HL-60 (cell line): Measurements from ENCODE around the gene NR3C2.

Experiments used
- CTCF ChIP-seq: IDR thresholded peaks from one replicate; pipeline ENCODE4 v1.5.1; 2011; ENCODE audit warnings: low read length, control low read depth, inconsistent platforms; ENCODE audit not compliant: insufficient read depth
- SPI1 ChIP-seq: IDR thresholded peaks from 2 replicates; pipeline ENCODE4 v1.6.1; 2012; ENCODE audit warnings: low read depth, mild to moderate bottlenecking, borderline replicate concordance

GRCh38 chr4:148227147-148227546 is 215.1 kb downstream of the NR3C2 start:
- no peak for TF ChIP-seq CTCF
- no peak for TF ChIP-seq SPI1
